ENCODE data around the gene CTRB1.

CTRB1 gene

DNA sequence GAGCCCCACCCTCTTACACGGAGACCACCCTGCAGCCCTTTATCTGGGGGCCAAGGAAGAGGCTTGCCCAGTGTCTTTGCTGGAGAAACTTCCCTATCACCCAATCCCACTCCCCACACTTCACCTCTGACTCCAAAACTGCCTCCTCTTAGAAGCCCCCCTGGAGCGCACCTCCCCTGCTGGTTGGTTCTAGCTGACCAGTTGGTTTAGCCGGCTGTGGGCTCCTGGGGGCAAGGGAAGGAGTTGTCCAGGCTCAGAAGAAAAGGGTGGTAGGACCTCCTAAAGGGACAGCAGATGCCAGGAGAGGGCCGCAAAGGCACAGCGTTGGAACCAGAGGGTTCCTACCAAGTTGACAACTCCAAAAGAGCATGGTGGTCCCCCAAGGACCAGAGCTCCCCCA, 30.7 kb downstream of the CTRB1 start:
- DNase-seq (ENCODE audit: low read depth), result no peak
- H3K4me3 ChIP-seq (ENCODE audit: low read depth, low read length), result peak overlapping the region; percentile 87
- TF ChIP-seq, protein P1, sequence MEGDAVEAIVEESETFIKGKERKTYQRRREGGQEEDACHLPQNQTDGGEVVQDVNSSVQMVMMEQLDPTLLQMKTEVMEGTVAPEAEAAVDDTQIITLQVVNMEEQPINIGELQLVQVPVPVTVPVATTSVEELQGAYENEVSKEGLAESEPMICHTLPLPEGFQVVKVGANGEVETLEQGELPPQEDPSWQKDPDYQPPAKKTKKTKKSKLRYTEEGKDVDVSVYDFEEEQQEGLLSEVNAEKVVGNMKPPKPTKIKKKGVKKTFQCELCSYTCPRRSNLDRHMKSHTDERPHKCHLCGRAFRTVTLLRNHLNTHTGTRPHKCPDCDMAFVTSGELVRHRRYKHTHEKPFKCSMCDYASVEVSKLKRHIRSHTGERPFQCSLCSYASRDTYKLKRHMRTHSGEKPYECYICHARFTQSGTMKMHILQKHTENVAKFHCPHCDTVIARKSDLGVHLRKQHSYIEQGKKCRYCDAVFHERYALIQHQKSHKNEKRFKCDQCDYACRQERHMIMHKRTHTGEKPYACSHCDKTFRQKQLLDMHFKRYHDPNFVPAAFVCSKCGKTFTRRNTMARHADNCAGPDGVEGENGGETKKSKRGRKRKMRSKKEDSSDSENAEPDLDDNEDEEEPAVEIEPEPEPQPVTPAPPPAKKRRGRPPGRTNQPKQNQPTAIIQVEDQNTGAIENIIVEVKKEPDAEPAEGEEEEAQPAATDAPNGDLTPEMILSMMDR (conservative IDR thresholded peaks at IDR 0.05; ENCODE audit: low read depth, low read length), result no peak

DNA sequence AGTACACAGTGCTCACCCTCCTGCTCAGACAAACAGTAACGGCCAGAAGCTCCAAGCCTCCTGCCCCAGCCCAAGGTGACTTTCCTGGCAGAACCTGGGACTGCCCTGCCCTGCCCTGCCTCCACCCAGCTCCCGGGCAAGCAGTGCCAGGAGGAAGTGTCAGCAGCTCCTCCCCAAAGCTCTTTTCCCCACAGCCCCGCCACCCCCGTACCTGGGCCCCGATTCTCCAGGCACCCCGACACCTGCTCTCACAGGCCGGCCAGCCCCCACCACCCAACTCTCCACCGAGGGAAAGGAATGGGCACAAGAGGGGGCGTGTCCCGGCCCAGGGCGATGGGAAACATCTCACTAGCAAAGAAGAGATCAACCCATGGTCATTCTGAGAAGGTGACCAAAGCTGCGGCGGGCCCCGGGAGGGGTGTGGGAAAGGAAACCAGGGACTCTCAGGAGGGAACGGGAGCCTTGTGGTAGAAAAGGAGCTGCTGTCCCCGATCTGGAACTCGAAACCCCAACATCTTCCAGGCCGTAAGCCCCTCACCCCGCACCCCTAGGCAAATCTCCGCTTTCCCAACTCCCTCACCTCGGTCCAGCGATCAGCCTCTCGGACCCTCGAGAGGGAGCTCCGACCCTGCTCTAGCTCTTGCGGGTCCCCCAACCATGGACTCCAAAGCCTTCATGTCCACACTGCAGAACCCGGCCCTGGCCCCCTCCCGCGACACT, 31.5 kb downstream of the CTRB1 start:
- peak overlapping the region; percentile 87 for H3K4me3 ChIP-seq (ENCODE audit: low read depth, low read length)
- DNase-seq (ENCODE audit: low read depth), result no peak
- TF ChIP-seq, protein P1 (conservative IDR thresholded peaks at IDR 0.05; ENCODE audit: low read depth, low read length), result no peak

DNA sequence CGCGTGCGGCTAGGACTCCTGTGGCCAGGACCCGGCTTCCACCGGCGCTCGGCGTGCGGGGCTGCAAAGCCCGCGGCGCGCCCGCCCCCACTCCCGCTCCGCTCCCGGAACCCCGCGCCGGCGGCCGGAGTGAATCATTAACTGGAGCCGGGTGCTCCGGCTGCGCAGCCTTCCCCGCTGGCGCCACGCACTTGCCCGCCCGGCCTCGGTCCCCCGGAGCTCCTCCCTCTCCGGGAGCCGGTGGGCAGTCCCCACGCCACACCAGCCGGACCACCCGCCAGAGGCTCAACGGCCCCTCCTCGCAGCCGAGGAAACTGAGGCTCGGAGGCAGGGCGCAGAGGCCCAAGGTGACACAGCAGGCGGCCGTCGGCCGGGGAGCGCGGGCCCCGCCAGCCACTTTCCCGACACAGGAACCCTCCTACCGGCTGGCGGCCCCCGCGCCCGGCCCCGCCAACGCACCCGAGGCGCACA, 32.1 kb downstream of the CTRB1 start:
- no peak for DNase-seq (ENCODE audit: low read depth)
- H3K4me3 ChIP-seq (ENCODE audit: low read depth, low read length), result peak overlapping the region; percentile 87
- TF ChIP-seq, protein P1 (conservative IDR thresholded peaks at IDR 0.05; ENCODE audit: low read depth, low read length), result no peak

DNA sequence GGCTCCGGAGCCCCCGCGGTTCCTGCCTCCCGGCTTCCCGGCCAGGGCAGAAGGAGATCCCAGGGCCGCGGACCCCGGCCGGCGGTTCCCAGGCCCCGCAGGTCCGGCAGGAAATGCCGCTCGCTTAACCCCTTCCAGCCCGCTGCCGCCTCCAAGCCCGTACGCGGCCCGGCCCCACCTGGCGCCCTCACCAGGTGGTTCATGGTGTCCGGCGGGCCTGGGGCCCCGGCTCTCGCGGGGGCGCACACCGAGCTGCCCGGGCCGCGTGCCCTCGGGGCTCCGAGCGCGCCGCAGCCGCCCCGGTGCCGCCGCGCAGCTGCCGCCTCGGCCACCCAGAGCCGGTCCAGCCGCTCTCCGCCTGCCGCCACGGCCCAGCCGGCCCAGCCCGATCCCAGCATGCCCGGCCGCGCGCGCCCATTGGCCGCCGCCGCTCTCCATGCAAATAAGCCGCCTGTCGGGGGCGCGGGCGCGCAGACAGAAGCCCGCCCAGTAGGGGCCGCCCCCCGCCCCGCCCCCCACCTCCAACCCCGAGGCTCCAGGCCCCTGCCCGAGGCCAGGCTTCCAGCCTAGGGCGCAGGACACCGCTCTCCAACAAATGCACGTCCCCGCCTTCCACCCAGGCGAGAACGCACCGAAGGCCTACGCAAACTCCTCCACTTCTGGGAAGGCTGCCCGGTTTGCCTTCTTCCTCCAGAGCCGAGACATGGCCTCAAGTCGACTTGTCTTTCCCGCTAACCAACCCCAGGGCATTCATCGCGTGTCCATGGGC, 32.7 kb downstream of the CTRB1 start, which contains the start of gene BCAR1:
BCAR1 (minus strand) TSS at position 345 of the 769 bp plus-strand sequence; CDS start at position 203, 142 bp downstream.
- peak within 1 kb of the TSS; percentile 87 for H3K4me3 ChIP-seq (ENCODE audit: low read depth, low read length)
- TF ChIP-seq, protein P1 (conservative IDR thresholded peaks at IDR 0.05; ENCODE audit: low read depth, low read length), result no peak
- DNase-seq (ENCODE audit: low read depth), result peak; percentile 88

DNA sequence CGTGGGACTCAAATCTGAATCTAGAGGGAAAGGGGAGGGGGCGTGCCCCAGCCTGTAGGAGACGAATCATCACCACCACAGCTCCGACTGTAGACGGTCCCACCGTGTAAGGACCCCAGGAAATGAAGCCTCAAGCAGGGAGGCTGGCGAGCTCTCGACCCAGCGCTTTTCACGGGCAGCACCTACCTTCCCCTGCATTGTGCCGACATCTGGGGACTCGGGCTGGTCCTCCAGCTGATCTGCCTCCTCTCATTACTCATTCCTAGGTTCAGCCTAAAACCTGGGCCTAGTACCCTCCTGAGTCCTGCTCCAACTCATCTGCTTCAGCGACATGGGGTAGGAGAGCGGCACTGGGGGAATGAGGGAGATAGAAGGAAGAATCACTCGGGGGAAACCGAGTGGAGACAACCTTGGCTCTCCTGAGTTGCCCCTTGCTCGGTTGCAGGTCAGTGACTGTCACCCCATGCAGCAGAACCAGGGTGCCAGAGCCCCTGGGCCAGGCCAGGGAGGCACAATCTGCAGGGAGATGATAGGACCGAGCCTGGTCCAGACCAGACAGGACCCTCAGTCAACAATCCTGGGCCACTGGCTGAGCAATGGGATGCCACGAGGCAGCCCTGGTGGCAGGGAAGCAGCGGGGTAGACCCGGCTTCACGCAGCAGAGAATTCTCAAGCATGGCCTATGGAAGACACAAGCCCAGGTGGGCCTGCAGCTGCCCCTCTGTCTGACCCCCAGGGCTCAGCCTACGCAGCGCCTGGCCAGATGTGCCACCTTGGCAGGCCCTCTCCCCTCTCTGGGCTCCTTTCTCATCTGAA, 33.5 kb downstream of the CTRB1 start:
- TF ChIP-seq, protein P1 (conservative IDR thresholded peaks at IDR 0.05; ENCODE audit: low read depth, low read length), result no peak
- peak overlapping the region; percentile 32 for H3K4me3 ChIP-seq (ENCODE audit: low read depth, low read length)
- DNase-seq (ENCODE audit: low read depth), result no peak

DNA sequence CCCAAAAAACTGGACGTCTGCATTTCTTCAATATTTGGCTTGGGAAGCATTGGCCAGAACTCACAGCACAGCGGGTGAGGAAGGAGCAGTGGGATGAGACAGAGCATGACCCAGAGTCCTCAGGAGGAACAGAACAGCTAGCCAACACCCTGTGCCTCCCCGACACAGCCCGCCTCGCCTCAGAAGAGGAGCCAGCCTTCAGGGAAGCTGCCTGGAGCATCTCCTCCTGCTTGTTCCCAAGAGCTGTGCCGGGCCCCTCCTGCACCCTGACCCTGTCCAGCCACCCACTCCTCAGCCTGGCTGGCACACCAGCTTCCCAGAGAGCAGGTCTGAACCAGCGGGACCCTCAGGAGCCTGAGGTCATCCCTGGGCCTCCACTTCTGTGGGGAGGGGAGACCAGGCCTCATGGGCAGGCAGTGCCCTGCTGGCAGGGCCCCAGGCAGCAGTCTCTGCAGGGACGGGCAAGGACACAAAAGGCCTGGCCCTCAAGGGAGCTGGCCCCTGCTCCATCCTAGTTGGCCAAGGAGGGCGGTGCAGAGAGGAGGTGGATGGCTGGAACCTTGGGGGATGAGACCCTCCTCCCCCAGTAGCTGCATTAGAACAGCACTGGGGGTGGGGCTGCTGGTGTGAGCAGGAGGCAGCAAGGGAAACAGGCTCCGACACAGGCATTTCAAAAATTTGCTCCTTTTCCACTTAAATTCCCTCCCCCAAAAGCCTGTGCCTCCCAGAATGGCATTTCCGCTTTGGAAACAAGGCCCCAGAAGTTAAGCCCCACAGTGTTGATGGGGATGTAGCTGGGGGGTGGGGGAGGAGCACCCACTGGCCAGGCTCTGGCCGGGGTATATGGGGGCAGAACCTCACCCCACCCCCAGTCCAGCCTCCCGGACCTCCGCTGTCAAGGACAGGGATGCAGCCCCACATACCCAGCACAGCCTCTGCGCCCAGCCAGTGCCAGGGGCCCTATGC, 34.4 kb downstream of the CTRB1 start:
- TF ChIP-seq, protein P1 (conservative IDR thresholded peaks at IDR 0.05; ENCODE audit: low read depth, low read length), result no peak
- DNase-seq (ENCODE audit: low read depth), result peak; percentile 74
- H3K4me3 ChIP-seq (ENCODE audit: low read depth, low read length), result peak overlapping the region; percentile 13

Data from choroid plexus epithelial cell (primary cell).